ENCODE measurements around the gene MAP4K4.

MAP4K4 gene

GRCh38 chr2:101864426-101864825 is 166.9 kb downstream of the MAP4K4 start:
- H3K4me3 Mint-ChIP-seq, result no peak overlapping the region
- H3K27ac Mint-ChIP-seq, result no peak overlapping the region
- no peaks in the 10 kb centered on the region for H3K27me3 Mint-ChIP-seq
- peaks cover 87% of the 10 kb centered on the region for H3K36me3 Mint-ChIP-seq
- H3K9me3 Mint-ChIP-seq, result no peaks in the 10 kb centered on the region
- ATAC-seq, result no peak
- no peaks in the 10 kb centered on the region for H3K4me1 Mint-ChIP-seq

- H3K4me1 Mint-ChIP-seq, result no peaks in the 10 kb centered on the region
- ATAC-seq, result no peak
- peaks cover 90% of the 10 kb centered on the region for H3K36me3 Mint-ChIP-seq
- no peaks in the 10 kb centered on the region for H3K9me3 Mint-ChIP-seq
- H3K4me3 Mint-ChIP-seq, result no peak overlapping the region
- no peaks in the 10 kb centered on the region for H3K27me3 Mint-ChIP-seq
- H3K27ac Mint-ChIP-seq, result no peak overlapping the region
Observed at GRCh38 chr2:101868525-101868924, 171.0 kb downstream of the MAP4K4 start.

- Mint-ChIP-seq H3K36me3 (peaks cover 89% of the 10 kb centered on the region), H3K4me3 (no peak overlapping the region), H3K27me3 (no peaks in the 10 kb centered on the region), H3K4me1 (no peaks in the 10 kb centered on the region), H3K9me3 (no peaks in the 10 kb centered on the region), H3K27ac (peak overlapping the region; percentile 37)
- ATAC-seq, result no peak
Observed at GRCh38 chr2:101869527-101869926, 172.0 kb downstream of the MAP4K4 start.

- Mint-ChIP-seq H3K4me3 (no peak overlapping the region), H3K36me3 (peaks cover 86% of the 10 kb centered on the region), H3K27me3 (no peaks in the 10 kb centered on the region), H3K9me3 (no peaks in the 10 kb centered on the region), H3K4me1 (no peaks in the 10 kb centered on the region), H3K27ac (no peak overlapping the region)
- no peak for ATAC-seq
Observed at GRCh38 chr2:101870444-101870843, 172.9 kb downstream of the MAP4K4 start.

GRCh38 chr2:101871480-101871879 is 174.0 kb downstream of the MAP4K4 start:
- peaks cover 88% of the 10 kb centered on the region for H3K36me3 Mint-ChIP-seq
- no peak for ATAC-seq
- no peaks in the 10 kb centered on the region for H3K4me1 Mint-ChIP-seq
- H3K27ac Mint-ChIP-seq, result no peak overlapping the region
- no peaks in the 10 kb centered on the region for H3K9me3 Mint-ChIP-seq
- H3K27me3 Mint-ChIP-seq, result no peaks in the 10 kb centered on the region
- H3K4me3 Mint-ChIP-seq, result no peak overlapping the region

GRCh38 chr2:101872480-101872879 is 175.0 kb downstream of the MAP4K4 start:
- Mint-ChIP-seq H3K9me3 (no peaks in the 10 kb centered on the region), H3K27ac (peak overlapping the region; percentile 38), H3K4me1 (no peaks in the 10 kb centered on the region), H3K27me3 (no peaks in the 10 kb centered on the region), H3K36me3 (peaks cover 89% of the 10 kb centered on the region), H3K4me3 (no peak overlapping the region)
- ATAC-seq, result no peak

GRCh38 chr2:101873543-101873942 is 176.0 kb downstream of the MAP4K4 start:
- Mint-ChIP-seq H3K9me3 (no peaks in the 10 kb centered on the region), H3K4me1 (no peaks in the 10 kb centered on the region), H3K27ac (no peak overlapping the region), H3K36me3 (peaks cover 83% of the 10 kb centered on the region), H3K27me3 (no peaks in the 10 kb centered on the region), H3K4me3 (no peak overlapping the region)
- ATAC-seq, result no peak

- Mint-ChIP-seq H3K27me3 (no peaks in the 10 kb centered on the region), H3K4me1 (no peaks in the 10 kb centered on the region), H3K4me3 (no peak overlapping the region), H3K9me3 (no peaks in the 10 kb centered on the region), H3K36me3 (peaks cover 83% of the 10 kb centered on the region), H3K27ac (no peak overlapping the region)
- no peak for ATAC-seq
Observed at GRCh38 chr2:101874069-101874468, 176.6 kb downstream of the MAP4K4 start.

- no peak for ATAC-seq
- peaks cover 74% of the 10 kb centered on the region for H3K36me3 Mint-ChIP-seq
- no peaks in the 10 kb centered on the region for H3K27me3 Mint-ChIP-seq
- H3K4me3 Mint-ChIP-seq, result no peak overlapping the region
- peaks cover 5% of the 10 kb centered on the region for H3K4me1 Mint-ChIP-seq
- H3K9me3 Mint-ChIP-seq, result no peaks in the 10 kb centered on the region
- H3K27ac Mint-ChIP-seq, result no peak overlapping the region
Observed at GRCh38 chr2:101879466-101879865, 182.0 kb downstream of the MAP4K4 start.

GRCh38 chr2:101881131-101881530 is 183.6 kb downstream of the MAP4K4 start:
- peaks cover 70% of the 10 kb centered on the region for H3K36me3 Mint-ChIP-seq

GRCh38 chr2:101882769-101883307 is 185.3 kb downstream of the MAP4K4 start:
- H3K27ac Mint-ChIP-seq, result peak overlapping the region; percentile 37
- H3K27me3 Mint-ChIP-seq, result no peaks in the 10 kb centered on the region
- no peaks in the 10 kb centered on the region for H3K9me3 Mint-ChIP-seq
- peaks cover 72% of the 10 kb centered on the region for H3K36me3 Mint-ChIP-seq
- no peak for ATAC-seq
- H3K4me1 Mint-ChIP-seq, result peaks cover 5% of the 10 kb centered on the region
- no peak overlapping the region for H3K4me3 Mint-ChIP-seq

More at GRCh38 chr2:101881131-101881530, 183.6 kb downstream of the MAP4K4 start:
- H3K4me1 Mint-ChIP-seq, result peaks cover 5% of the 10 kb centered on the region
- H3K27me3 Mint-ChIP-seq, result no peaks in the 10 kb centered on the region
- no peak for ATAC-seq
- H3K27ac Mint-ChIP-seq, result no peak overlapping the region
- no peaks in the 10 kb centered on the region for H3K9me3 Mint-ChIP-seq
- H3K4me3 Mint-ChIP-seq, result no peak overlapping the region

GRCh38 chr2:101883860-101884259 is 186.4 kb downstream of the MAP4K4 start:
- H3K9me3 Mint-ChIP-seq, result no peaks in the 10 kb centered on the region
- H3K27me3 Mint-ChIP-seq, result no peaks in the 10 kb centered on the region
- peaks cover 5% of the 10 kb centered on the region for H3K4me1 Mint-ChIP-seq

GRCh38 chr2:101884423-101884822 is 186.9 kb downstream of the MAP4K4 start:
- H3K4me3 Mint-ChIP-seq, result no peak overlapping the region
- peaks cover 77% of the 10 kb centered on the region for H3K36me3 Mint-ChIP-seq
- ATAC-seq, result no peak
- H3K27me3 Mint-ChIP-seq, result no peaks in the 10 kb centered on the region
- H3K9me3 Mint-ChIP-seq, result no peaks in the 10 kb centered on the region
- no peak overlapping the region for H3K27ac Mint-ChIP-seq
- peaks cover 5% of the 10 kb centered on the region for H3K4me1 Mint-ChIP-seq

More at GRCh38 chr2:101883860-101884259, 186.4 kb downstream of the MAP4K4 start:
- H3K27ac Mint-ChIP-seq, result no peak overlapping the region
- no peak for ATAC-seq
- no peak overlapping the region for H3K4me3 Mint-ChIP-seq
- peaks cover 76% of the 10 kb centered on the region for H3K36me3 Mint-ChIP-seq

- no peaks in the 10 kb centered on the region for H3K9me3 Mint-ChIP-seq
- no peak for ATAC-seq
- H3K4me1 Mint-ChIP-seq, result peaks cover 5% of the 10 kb centered on the region
- H3K27me3 Mint-ChIP-seq, result no peaks in the 10 kb centered on the region
- H3K36me3 Mint-ChIP-seq, result peaks cover 77% of the 10 kb centered on the region
- no peak overlapping the region for H3K4me3 Mint-ChIP-seq
- no peak overlapping the region for H3K27ac Mint-ChIP-seq
Observed at GRCh38 chr2:101887328-101887727, 189.8 kb downstream of the MAP4K4 start.

GRCh38 chr2:101889460-101890098 is 192.1 kb downstream of the MAP4K4 start:
- Mint-ChIP-seq H3K4me3 (no peak overlapping the region), H3K27ac (no peak overlapping the region), H3K4me1 (peaks cover 7% of the 10 kb centered on the region), H3K27me3 (no peaks in the 10 kb centered on the region), H3K9me3 (no peaks in the 10 kb centered on the region), H3K36me3 (peaks cover 76% of the 10 kb centered on the region)
- ATAC-seq, result no peak

- H3K9me3 Mint-ChIP-seq, result no peaks in the 10 kb centered on the region
- H3K36me3 Mint-ChIP-seq, result peaks cover 66% of the 10 kb centered on the region
- H3K4me1 Mint-ChIP-seq, result peaks cover 7% of the 10 kb centered on the region
- no peak overlapping the region for H3K4me3 Mint-ChIP-seq
- no peaks in the 10 kb centered on the region for H3K27me3 Mint-ChIP-seq
- no peak for ATAC-seq
- H3K27ac Mint-ChIP-seq, result peak overlapping the region; percentile 53
Observed at GRCh38 chr2:101892377-101892776, 194.9 kb downstream of the MAP4K4 start.
